HCT116 (cell line): Measurements from ENCODE around the gene ZNF423.

Source experiments
- CEBPB ChIP-seq: IDR thresholded peaks from 2 replicates; pipeline ENCODE4 v1.6.1; 2012; ENCODE audit warnings: low read depth
- CTCF ChIP-seq, 3 experiments: fragments of 200-600 bp in 1 of 3; sonication (generic) in 1 of 3; IDR thresholded peaks in 2 of 3; conservative IDR thresholded peaks in 1 of 3; 2 replicates each; pipeline ENCODE4 v1.5.1; 2012 to 2017; ENCODE audit warnings: low read depth in 2 of 3, low read length in 2 of 3, antibody characterized with exemption in 1 of 3, borderline replicate concordance in 1 of 3, control low read depth in 1 of 3, mild to moderate bottlenecking in 1 of 3, mixed read lengths in 1 of 3, mixed run types in 1 of 3, moderate library complexity in 1 of 3; ENCODE audit not compliant: insufficient read depth in 1 of 3
- EGR1 ChIP-seq: IDR thresholded peaks from 2 replicates; pipeline ENCODE4 v1.6.1; 2012; ENCODE audit warnings: low read depth
- EZH2 ChIP-seq: fragments of 200-600 bp; sonication (generic); IDR thresholded peaks from 2 replicates; pipeline ENCODE4 v1.6.1; 2017; ENCODE audit warnings: antibody characterized with exemption, mixed run types
- EZH2phosphoT487 ChIP-seq: fragments of 200-600 bp; IDR thresholded peaks from 2 replicates; pipeline ENCODE4 v1.6.1; 2018; ENCODE audit warnings: antibody characterized with exemption, borderline replicate concordance
- MAX ChIP-seq: IDR thresholded peaks from 2 replicates; pipeline ENCODE4 v1.6.1; 2012
- POLR2A ChIP-seq: IDR thresholded peaks from 2 replicates; pipeline ENCODE4 v1.7.0; 2011; ENCODE audit warnings: borderline replicate concordance; ENCODE audit not compliant: insufficient read depth, insufficient read length; ENCODE audit errors: extremely low read depth
- POLR2AphosphoS5 ChIP-seq: IDR thresholded peaks from 2 replicates; pipeline ENCODE4 v1.6.1; 2011; ENCODE audit warnings: mild to moderate bottlenecking, low read depth, low read length, moderate library complexity
- REST ChIP-seq: IDR thresholded peaks from 2 replicates; pipeline ENCODE4 v1.6.1; 2012; ENCODE audit warnings: low read depth
- SP1 ChIP-seq: IDR thresholded peaks from 2 replicates; pipeline ENCODE4 v1.6.1; 2012; ENCODE audit warnings: low read depth
- ZBTB33 ChIP-seq: IDR thresholded peaks from 2 replicates; pipeline ENCODE4 v1.6.1; 2011; ENCODE audit warnings: mild to moderate bottlenecking, low read length, moderate library complexity; ENCODE audit not compliant: insufficient replicate concordance; ENCODE audit errors: extremely low read depth

GRCh38 chr16:49709057-49709456 is 146.9 kb downstream of the ZNF423 start:
- TF ChIP-seq EZH2 (no peak), CTCF (IDR thresholded peaks at IDR 0.05 in 2 of 3, conservative IDR thresholded peaks at IDR 0.05 in 1 of 3; ENCODE audit: borderline replicate concordance in 1 of 3, insufficient read depth in 1 of 3, low read depth in 2 of 3, low read length in 2 of 3) (no peak), POLR2A (no peak), CEBPB (no peak), SP1 (no peak), POLR2AphosphoS5 (no peak), EZH2phosphoT487 (no peak), MAX (no peak), EGR1 (no peak), ZBTB33 (no peak), REST (no peak)
